Neural crest cell (in vitro differentiated cells): ENCODE results near the gene ANXA6. TPM values are rescaled to one million over a fixed set of nuclear protein-coding genes. Genes with fewer than 3 reads are reported as not detected.

Source experiments
- DNase-seq: peaks from one replicate; pipeline ENCODE4 v3.0.0; 2021; ENCODE audit warnings: low read depth, mixed read lengths, low spot score
- H3K27ac Mint-ChIP-seq: one replicate; pipeline ENCODE4 v1.8.0; 2021; ENCODE audit warnings: mild to moderate bottlenecking, mixed read lengths; ENCODE audit not compliant: unreplicated experiment
- H3K27me3 Mint-ChIP-seq: 2 replicates; pipeline ENCODE4 v1.8.0; 2021; ENCODE audit warnings: low read depth, mild to moderate bottlenecking, mixed read lengths
- H3K36me3 Mint-ChIP-seq: 2 replicates; pipeline ENCODE4 v1.8.0; 2021; ENCODE audit warnings: low read depth, mild to moderate bottlenecking, mixed read lengths
- H3K4me1 Mint-ChIP-seq: 2 replicates; pipeline ENCODE4 v1.8.0; 2021; ENCODE audit warnings: mixed read lengths
- H3K4me3 Mint-ChIP-seq: one replicate; pipeline ENCODE4 v1.8.0; 2021; ENCODE audit warnings: mild to moderate bottlenecking, mixed read lengths
- H3K9me3 Mint-ChIP-seq: 2 replicates; pipeline ENCODE4 v1.8.0; 2021; ENCODE audit warnings: mixed read lengths
- CTCF ChIP-seq: fragments of 200-600 bp; sonication (generic); conservative IDR thresholded peaks from 2 replicates; pipeline ENCODE4 v1.5.0; 2021; ENCODE audit warnings: antibody characterized with exemption, mild to moderate bottlenecking
- total RNA-seq: library from RNA; stranded (reverse); gene quantifications from 2 replicates; pipeline ENCODE4 v1.2.1, GENCODE V29; 2021

Gene ANXA6
- total RNA-seq, 1 donor from 2014 or later, result 151 TPM

DNA sequence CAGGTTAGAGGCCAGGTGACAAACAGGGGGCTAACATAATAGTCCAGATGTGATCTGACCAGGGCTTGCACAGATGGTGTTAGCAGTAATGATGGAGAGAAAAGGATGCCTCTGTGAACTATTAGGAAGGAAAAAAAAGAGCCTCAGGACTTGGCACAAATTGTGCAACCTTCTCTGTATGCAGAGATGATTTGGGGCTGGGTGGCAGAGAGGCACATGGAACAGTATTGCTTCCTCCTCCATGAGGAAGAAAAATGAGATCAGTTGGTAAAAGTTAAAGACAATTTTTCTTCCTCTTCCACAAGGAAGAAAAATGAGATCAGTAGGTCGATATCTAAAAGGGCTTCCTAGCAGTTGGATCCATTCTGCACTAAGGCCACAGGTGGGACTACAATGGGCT lies 13.9 kb upstream of the ANXA6 start:
- Mint-ChIP-seq H3K4me3 (no peak overlapping the region), H3K27ac (no peak overlapping the region), H3K4me1 (no peaks in the 10 kb centered on the region), H3K9me3 (no peaks in the 10 kb centered on the region), H3K27me3 (no peaks in the 10 kb centered on the region), H3K36me3 (no peaks in the 10 kb centered on the region)
- no peak for DNase-seq
- TF ChIP-seq CTCF, result no peak

DNA sequence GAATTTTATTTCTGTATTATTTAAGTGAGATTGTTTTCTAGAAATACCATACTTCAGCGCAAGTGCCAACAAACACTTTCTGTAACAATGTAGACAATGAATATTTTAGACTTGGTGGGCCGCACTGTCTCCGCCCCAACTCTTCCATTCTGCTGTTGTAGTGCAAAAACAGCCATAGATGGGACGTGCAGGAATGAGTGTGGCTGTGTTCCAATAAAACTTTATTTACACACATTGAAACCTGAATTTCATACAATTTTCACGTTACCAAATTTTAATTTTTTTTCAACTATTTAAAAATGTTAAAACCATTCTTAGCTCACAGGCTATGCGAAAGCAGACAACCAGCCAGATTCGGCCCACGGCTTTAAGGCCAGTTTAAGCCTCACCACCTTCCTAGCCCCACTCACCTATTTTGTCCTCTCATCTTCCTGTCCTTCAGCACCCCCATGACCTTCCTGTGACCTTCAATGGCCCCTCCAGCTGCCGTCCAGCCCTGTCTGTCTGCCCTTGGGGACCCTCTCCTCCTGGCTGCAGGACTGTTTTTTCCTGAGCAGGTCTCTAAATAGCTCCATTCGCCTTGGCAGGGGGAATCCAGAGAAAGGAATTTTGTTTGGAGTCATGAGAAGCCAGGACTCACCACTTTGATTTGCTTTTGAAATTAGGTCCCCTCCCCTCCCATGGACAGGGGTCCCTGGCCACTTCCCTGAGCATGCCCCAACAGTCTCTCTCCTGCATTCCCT lies 11.2 kb upstream of the ANXA6 start:
- no peak overlapping the region for H3K27ac Mint-ChIP-seq
- no peaks in the 10 kb centered on the region for H3K36me3 Mint-ChIP-seq
- H3K27me3 Mint-ChIP-seq, result no peaks in the 10 kb centered on the region
- H3K4me1 Mint-ChIP-seq, result peaks cover 7% of the 10 kb centered on the region
- no peak overlapping the region for H3K4me3 Mint-ChIP-seq
- DNase-seq, result no peak
- no peak for TF ChIP-seq CTCF
- no peaks in the 10 kb centered on the region for H3K9me3 Mint-ChIP-seq

DNA sequence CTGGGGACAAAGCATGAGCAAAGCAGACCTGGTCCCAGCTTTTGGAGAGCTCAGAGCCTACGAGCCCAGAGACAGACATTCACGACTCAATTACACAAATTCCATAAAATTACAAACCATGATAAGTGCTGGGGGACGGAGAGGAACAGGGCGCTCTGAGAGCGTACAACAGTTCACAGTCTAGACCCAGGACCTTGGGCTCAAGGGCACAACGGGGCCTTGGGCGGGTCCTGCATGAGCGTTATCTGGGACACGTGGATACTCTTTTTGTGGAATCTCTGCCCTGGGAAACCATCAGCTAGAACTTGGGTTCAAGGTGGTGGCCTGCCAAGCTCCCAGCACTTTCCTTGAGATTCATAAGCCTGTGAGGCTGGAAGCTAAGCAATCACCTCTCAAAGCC lies 9.4 kb upstream of the ANXA6 start:
- Mint-ChIP-seq H3K4me3 (no peak overlapping the region), H3K9me3 (no peaks in the 10 kb centered on the region), H3K4me1 (peaks cover 7% of the 10 kb centered on the region), H3K27ac (no peak overlapping the region), H3K36me3 (no peaks in the 10 kb centered on the region), H3K27me3 (no peaks in the 10 kb centered on the region)
- DNase-seq, result no peak
- TF ChIP-seq CTCF, result no peak

DNA sequence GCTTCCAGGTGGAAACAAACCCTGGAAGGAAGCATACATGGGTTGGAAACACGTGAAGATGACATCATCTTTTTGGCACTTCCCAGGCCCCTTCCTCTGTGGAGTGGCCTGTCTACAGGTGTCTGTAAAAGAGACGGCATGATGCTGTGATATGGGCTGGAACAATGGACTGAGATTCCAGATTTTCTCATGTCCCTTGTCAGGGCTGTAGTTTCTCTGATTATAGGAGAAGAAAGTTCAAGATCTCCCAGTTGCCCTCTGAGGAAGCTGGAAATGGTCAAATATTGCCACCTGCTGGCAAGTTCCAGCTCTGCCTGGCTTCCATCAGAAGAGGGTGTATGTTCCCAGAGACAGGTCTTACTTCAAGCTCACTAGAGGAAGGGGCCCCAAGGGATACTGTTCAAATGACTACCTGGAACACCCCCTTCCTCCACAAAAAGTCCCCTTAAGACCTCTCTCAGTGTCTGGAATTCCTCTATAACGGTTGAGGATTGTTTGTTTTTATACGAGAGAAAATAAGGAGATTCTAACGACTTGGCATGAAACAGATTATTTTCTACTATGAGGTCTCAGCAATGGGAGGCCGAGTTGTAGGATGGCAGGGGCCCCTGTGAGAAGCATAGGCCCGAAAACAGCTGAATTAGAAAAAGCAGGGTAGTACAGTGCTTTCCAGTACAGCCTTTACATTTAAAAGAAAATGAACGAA lies 7.3 kb upstream of the ANXA6 start:
- H3K27ac Mint-ChIP-seq, result no peak overlapping the region
- H3K9me3 Mint-ChIP-seq, result no peaks in the 10 kb centered on the region
- no peaks in the 10 kb centered on the region for H3K36me3 Mint-ChIP-seq
- H3K27me3 Mint-ChIP-seq, result no peaks in the 10 kb centered on the region
- peaks cover 7% of the 10 kb centered on the region for H3K4me1 Mint-ChIP-seq
- H3K4me3 Mint-ChIP-seq, result peak overlapping the region; percentile 40
- TF ChIP-seq CTCF, result peak; percentile 96
- DNase-seq, result peak; percentile 79

- peaks cover 14% of the 10 kb centered on the region for H3K4me1 Mint-ChIP-seq
- H3K27ac Mint-ChIP-seq, result no peak overlapping the region
- H3K9me3 Mint-ChIP-seq, result no peaks in the 10 kb centered on the region
- no peaks in the 10 kb centered on the region for H3K27me3 Mint-ChIP-seq
- no peak overlapping the region for H3K4me3 Mint-ChIP-seq
- TF ChIP-seq CTCF, result no peak
- H3K36me3 Mint-ChIP-seq, result no peaks in the 10 kb centered on the region
- DNase-seq, result no peak
Measured at GRCh38 chr5:151162776-151163175, 5.2 kb upstream of the ANXA6 start.
